ENCODE data around the gene RNPEP.
"Not testable (repeated sequence)": the region's sequence is repeated elsewhere in the genome, so short reads cannot be mapped to it uniquely, and the experiment has no call there.

RNPEP gene

GRCh38 chr1:201958348-201958747 lies 24.1 kb upstream of the RNPEP start:
- DNase-seq (ENCODE audit: low spot score): no peak

GRCh38 chr1:201962382-201962781 lies 20.1 kb upstream of the RNPEP start:
- not testable (repeated sequence) for DNase-seq (ENCODE audit: low spot score)

- DNase-seq (ENCODE audit: low spot score): no peak
Measured at GRCh38 chr1:201964261-201964660, 18.2 kb upstream of the RNPEP start.

GRCh38 chr1:201966171-201966570 lies 16.3 kb upstream of the RNPEP start:
- no peak for DNase-seq (ENCODE audit: low spot score)

- no peak for DNase-seq (ENCODE audit: low spot score)
Measured at GRCh38 chr1:201968202-201968925, 14.1 kb upstream of the RNPEP start.

GRCh38 chr1:201970334-201971159 lies 11.9 kb upstream of the RNPEP start:
- DNase-seq (ENCODE audit: low spot score): no peak

GRCh38 chr1:201982082-201982622 lies 296 bp upstream of the RNPEP start:
- DNase-seq (ENCODE audit: low spot score): peak; percentile 64

GRCh38 chr1:201983380-201983805 lies 945 bp downstream of the RNPEP start:
- peak; percentile 10 for DNase-seq (ENCODE audit: low spot score)

GRCh38 chr1:201984446-201984845 lies 2.0 kb downstream of the RNPEP start:
- DNase-seq (ENCODE audit: low spot score): no peak

GRCh38 chr1:201985355-201985754 lies 2.9 kb downstream of the RNPEP start:
- no peak for DNase-seq (ENCODE audit: low spot score)

GRCh38 chr1:201988601-201989000 lies 6.2 kb downstream of the RNPEP start:
- no peak for DNase-seq (ENCODE audit: low spot score)

- DNase-seq (ENCODE audit: low spot score): no peak
Measured at GRCh38 chr1:201989354-201990128, 7.1 kb downstream of the RNPEP start.

GRCh38 chr1:201990427-201990826 lies 8.0 kb downstream of the RNPEP start:
- no peak for DNase-seq (ENCODE audit: low spot score)

GRCh38 chr1:201999625-202000238 lies 17.3 kb downstream of the RNPEP start:
- DNase-seq (ENCODE audit: low spot score): peak; percentile 30

GRCh38 chr1:202002507-202002906 lies 20.1 kb downstream of the RNPEP start:
- no peak for DNase-seq (ENCODE audit: low spot score)

GRCh38 chr1:202004711-202005110 lies 22.3 kb downstream of the RNPEP start:
- no peak for DNase-seq (ENCODE audit: low spot score)

GRCh38 chr1:202005958-202006357 lies 23.5 kb downstream of the RNPEP start:
- DNase-seq (ENCODE audit: low spot score): no peak

- no peak for DNase-seq (ENCODE audit: low spot score)
Measured at GRCh38 chr1:202007304-202007703, 24.9 kb downstream of the RNPEP start.

GRCh38 chr1:202007805-202008489 lies 25.5 kb downstream of the RNPEP start:
- DNase-seq (ENCODE audit: low spot score): no peak

- peak; percentile 59 for DNase-seq (ENCODE audit: low spot score)
Measured at GRCh38 chr1:202009326-202010179, 27.1 kb downstream of the RNPEP start.

Measured in CD4-positive, alpha-beta T cell treated with Interleukin-15 for 4 hours (primary cell).